Activated T-cell treated with anti-CD3 and anti-CD28 coated beads, Interleukin-2, amount 50 U/mL, for 1 hour (primary cell): ENCODE results near the gene ARID3C.
A peak's percentile ranks its signal among the peaks of the same experiment; 100 is the strongest.

ENCODE experiments used
- DNase-seq: peaks from one replicate; pipeline ENCODE4 v3.0.0-alpha.2; 2020

ARID3C gene, protein sequence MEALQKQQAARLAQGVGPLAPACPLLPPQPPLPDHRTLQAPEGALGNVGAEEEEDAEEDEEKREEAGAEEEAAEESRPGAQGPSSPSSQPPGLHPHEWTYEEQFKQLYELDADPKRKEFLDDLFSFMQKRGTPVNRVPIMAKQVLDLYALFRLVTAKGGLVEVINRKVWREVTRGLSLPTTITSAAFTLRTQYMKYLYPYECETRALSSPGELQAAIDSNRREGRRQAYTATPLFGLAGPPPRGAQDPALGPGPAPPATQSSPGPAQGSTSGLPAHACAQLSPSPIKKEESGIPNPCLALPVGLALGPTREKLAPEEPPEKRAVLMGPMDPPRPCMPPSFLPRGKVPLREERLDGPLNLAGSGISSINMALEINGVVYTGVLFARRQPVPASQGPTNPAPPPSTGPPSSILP

DNA sequence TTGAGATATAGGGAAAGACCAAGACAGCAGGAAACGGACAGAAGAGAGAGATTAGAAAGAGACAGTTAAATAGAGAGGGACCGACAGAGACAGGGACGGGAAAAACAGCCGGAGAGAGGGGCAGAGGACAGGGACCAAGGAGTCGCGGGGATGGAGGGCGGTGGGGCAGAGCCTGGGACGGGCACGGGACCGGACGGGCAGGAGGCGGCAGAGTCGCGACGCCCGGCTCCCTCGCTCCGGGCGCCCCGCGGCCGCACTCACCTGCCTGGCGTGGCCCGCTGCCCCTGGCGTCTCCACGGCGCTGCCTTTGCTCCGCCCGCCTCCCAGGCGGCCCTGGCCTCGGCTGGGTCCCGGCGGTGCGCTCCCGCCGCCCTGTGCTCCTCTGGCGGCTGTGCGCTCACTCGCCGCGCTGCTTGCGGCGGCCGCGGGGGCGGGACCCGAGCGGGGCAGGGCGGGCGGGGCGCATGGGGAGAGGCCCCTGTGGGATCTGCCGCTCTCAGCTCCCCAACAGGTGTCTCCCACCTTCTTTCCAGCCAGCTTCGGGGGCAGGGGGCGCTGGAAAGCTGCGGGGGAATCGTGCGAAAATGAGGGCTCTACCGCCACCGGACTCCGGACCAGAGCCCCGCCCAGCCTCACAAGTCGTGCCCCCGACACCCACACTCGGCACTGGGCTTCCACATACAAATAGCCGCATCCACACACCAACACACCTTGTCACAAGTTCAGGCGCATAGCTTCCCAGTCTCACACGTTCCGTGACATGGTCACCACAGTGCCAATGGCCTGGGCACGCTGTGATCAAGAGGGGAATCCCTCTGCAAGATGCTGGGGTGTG lies at the start of gene ARID3C:
ARID3C (minus strand) TSS at position 411 of the 835 bp plus-strand sequence. CDS start 1,052 bp downstream, outside the sequence.
- DNase-seq = peak; percentile 62

DNA sequence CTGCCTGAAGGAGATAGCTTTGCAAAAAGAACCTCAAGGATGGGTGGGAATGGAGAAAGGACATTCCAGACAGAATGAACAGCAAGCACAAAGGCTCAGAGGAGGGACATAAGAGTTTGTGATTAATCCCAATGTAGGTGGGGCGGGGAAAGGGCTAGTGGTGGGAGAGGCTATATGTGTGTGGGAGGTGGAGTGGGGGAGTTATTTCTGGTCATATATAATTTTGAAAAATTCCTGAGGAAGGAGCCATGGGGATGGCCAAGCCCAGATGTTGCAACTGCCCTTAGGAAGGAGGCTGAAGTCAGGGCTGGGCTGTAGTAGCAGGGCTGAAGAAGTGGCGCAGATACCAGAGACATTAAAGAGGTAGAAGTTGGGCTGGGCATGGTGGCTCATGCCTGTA lies 47.0 kb upstream of the ARID3C start:
- no peak for DNase-seq

DNA sequence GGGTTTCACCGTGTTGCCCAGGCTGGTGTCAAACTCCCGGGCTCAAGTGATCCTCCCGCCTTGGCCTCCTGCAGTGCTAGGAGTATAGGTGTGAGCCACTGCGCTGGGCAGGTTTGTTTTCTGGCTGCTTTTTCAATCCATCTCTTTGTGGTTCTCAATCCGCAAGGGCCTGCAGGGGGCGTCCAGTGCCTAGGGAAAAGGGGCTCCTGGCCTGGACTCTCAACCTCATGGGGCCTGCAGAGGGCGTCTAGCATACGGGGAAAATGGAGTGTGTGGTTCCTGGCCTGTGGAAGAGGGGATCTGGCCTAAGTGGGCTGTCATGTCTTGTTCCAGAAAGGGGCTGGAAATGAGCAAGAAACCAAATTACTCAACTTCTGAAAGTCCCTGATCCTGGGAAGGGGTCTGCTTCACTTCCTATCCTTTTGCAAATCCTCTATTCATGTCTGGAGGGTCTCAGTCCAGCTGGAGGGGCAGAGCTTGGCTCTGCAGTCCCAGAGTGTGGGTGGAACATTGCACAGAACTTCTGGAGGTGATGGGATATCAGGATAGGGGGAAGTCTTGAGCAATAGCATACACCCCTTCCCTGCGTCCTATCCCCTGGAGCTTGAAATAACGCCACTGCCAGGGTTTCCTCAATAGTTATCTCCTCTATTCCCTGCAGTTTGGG lies 46.3 kb upstream of the ARID3C start:
- peak; percentile 57 for DNase-seq

DNA sequence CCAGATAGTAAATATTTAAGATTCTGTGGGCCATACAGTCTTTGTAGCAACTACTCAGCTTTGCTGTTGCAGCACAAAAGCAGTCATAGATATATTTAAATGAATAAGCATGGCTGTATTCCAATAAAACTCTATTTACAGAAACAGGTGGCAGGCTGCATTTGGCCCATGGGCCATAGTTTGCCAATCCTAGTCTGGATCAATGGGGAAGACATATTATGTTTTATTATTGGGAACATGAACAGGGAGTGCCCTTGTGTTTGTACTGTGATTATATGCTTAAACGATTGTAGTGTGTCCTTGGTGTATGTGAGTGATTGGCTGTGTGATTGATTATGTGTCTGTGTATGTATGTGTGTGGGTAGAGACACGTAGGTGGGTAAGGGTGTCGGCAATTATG lies 45.6 kb upstream of the ARID3C start:
- no peak for DNase-seq

DNA sequence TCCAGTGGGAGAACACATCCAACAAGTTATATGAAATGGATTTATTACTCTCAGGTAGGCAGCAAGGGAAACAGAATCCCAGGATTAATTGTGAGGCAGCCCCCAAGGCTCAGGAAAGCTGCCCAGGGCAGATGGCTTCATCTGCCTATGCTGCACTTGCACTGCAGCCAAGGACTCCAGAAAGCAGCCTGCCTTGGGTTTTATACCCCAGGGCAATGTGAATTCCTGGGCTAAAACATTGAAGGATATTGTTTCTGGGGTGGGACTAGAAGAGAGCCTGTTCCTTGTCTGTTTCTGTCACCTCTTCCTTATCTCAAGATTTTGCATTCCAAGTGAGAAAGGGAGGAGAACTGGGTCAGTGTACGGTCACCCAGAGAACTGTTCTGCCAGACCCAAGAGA lies 42.4 kb upstream of the ARID3C start:
- DNase-seq = no peak

DNA sequence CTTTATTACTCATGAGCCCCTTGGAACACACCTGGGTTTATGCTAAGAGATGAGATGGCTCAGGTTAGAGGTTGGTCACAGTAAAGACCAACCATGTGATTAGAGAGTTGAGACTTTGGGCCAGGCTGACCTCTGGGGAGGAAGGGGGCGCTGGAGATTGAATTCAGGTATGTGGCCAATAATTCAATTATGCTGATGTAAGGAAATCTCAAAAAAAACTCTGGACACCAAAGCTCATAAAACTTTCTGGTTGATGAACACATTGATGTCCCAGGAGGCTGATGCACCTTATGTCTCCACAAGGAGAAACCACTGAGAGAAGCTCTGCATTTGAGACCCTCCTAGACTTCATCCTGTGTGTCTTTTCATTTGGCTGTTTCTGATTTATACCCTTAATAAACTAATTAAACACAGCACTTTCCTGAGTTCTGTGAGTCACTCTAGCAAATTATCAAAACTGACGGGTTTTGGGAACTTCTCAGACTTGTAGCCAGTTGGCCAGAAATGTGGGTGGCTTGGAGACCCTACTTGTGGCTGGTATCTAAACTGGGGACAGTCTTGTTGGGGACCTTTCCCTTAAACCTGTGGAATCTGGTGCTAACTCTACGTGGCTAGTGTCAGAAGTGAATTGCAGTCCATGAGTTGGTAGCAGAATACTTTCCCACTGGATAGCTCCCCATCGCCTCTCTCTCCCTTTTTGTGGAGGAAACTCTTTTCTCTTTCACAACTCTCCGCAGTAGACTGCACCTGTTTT lies 41.1 kb upstream of the ARID3C start:
- DNase-seq = no peak

DNA sequence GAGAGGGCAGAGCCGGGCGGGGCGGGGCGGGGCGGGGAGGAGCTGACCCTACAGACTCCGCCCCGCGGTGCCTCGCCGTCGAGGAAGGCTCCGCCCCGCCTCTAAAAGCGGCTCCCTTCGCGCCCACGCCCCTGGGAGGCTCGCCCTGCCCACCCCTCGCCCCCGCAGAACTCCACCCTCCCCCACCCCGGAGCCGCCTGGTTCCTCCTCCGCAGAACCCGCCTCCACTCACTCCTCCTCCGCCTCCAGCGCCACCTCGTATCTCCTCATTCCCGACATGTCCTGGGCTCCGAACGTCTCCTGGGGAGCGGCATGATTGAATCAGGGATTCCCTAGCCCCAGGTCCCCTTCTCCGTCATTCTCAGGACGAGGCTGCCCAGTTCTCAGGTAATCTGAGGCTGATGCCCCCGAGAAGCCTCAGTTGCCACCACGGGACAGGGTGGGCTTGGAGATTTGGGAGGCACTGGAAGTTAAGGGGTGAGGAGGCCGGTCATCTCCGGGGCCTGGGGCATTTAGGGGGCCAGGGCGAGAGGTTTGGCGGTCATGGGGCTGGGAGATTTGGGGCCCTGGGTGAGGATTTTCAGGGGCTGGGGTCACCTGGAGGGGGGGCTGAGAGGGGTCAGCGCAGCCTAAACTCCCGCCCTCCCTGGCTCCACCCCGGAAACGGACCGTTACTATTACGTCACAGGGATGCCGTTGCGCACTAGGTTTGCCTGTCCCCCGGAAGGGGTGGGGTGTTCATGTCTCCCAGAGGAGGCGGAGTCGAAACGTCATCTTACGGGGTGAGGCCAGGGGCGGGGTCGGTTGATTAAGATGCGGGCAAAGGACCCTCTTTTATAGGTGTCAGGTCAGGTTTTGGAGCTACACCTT lies 36.8 kb upstream of the ARID3C start:
- DNase-seq = peak; percentile 89

DNA sequence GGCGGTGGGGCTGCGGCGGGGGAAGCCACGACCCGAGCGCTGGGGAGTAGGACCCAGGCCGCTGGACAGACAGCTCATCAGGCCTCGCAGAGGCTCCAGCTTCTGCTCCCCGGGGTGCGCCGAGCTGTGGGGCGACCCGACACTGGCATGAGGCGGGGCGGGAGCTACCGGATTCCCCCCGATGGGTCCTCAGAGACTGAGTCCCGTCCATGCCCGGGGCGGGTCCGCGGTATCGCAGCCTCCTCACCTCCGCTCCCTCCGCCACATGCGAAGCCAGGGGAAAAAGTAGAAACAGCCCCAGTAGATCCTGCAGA lies 36.2 kb upstream of the ARID3C start:
- no peak for DNase-seq

DNA sequence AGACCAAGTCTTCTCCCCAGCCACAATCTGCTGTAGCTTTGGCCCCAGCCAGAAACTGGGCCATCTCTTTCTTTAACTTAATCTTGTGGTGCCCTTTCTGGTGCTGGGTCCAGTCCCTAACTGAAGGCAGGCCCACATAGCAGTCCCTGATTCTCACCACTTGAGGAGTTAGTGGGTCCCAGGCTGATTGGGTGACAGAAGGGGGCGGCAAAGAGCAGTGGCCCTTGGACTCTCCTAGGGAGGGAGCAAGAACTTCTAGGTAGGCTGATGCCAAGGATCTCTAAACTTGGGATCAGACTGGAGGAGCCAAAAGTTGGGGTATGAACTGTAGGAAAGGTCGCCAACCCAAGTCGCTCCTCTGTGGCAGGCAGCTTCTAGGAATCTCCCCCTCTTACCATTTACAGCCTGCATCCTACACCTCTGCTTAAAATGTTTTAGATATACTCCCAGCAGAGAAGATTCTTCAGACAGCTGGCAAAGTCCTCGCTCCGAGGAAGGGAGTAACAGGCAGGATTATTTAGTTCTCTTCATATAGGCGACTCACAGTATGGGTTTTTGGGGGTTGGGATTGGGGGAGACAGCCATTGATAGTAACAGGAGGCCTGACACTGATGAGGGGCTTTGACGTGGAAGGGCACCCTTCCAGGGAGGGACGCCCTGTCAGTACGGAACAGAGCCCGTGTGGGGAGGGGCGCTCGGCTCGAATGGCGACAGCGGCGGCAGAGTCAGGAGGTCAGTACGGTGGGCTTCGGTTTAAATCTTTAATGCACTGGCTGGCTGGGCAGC lies 35.6 kb upstream of the ARID3C start:
- DNase-seq = peak; percentile 68

DNA sequence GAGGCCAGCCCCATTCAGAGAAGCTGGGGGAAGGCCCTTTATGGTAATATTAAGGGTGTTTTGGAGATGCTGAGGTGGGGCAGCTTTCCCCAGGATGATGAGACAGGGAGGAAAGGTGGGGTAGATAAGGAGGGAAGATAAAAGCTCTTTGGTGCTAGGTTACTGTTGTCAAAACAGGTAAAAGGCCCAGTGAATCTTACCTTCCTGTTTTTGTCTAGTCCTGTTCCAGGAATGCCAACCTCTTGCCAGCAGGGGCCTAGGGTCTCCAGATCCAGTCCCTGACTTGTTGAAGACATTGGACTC lies 34.4 kb upstream of the ARID3C start:
- no peak for DNase-seq

DNA sequence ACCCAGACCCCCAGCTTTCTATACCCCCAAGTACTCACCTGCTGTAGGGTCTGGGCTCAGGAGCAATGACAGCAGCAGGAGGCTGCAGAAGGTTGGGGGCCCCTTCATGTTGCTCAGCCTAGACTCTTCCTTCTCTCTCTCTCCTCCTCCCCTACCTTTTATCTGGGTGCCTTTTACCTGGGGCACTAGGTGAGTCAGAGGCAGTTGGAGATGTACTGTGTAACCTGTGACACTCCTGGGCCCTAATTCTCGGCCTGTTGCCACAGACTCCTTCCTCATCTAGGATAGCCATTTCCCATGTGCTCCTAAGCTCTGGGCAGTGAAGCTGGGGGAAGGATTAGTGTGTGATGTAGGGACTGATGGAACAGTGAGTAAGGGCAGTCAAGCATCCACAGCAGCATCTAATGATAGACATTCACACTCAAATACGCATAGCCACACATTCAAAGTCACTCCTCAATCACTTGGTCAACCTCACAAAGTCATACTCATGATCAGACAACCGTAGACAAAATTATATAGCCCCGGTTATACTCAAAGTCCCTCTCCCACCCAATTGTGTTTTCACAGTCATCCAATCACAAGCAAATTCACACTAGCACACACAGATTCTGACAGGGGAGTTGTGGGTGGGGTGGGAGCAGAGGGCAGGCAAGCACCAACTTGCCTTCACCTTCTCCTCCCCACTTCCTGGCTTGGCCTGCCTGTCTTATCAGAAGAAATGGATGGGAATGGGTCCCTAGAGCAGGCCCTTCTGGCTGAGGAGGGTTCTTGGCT lies 33.8 kb upstream of the ARID3C start, which contains the start of gene CCL27:
CCL27 (minus strand) TSS at position 132 of the 777 bp plus-strand sequence; CDS start at position 108, 24 bp downstream.
- DNase-seq = peak; percentile 32

DNA sequence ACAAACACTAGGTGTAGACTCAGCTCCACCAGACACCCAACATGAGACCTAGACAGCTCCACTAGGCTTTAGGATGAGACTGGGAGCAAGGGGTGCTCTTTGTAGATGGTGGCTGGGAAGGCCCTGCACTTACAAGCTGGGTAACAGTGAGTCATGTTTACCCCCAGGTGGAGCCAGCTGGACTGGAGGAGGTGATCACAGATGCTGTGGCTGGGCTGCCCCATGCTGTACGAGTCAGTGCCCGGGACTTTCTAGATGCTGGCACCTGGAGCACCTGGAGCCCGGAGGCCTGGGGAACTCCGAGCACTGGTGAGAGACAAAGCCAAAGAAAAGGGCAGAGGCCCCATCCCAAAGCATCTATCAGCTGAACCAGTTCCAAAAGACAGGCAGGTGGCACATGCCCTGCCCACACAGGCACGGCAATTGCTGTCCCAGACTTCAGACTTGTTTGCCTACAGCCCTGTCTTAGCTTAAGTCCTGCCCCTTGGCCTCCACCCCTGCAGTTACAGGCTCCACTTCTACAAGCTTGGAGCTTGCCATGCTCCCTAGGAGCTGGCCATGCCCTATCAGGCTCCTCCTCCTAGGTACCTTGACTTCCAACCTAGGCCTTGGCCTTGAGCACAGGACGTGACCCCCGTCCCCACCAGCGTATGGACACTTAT lies 30.9 kb upstream of the ARID3C start:
- DNase-seq = no peak

DNA sequence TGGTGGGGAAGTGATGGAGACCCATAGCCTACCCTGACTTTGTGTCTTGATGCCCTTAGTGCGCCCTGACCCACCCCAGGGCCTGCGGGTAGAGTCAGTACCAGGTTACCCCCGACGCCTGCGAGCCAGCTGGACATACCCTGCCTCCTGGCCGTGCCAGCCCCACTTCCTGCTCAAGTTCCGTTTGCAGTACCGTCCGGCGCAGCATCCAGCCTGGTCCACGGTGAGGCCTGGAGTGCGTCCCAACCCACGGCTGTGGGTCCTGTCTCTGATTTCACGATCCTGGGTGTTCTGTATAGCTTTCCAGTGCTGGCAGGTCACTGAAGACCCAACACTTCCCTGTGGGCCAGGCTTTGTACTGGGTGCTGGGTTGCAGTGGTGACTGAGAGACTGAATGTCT lies 29.6 kb upstream of the ARID3C start:
- DNase-seq = no peak

DNA sequence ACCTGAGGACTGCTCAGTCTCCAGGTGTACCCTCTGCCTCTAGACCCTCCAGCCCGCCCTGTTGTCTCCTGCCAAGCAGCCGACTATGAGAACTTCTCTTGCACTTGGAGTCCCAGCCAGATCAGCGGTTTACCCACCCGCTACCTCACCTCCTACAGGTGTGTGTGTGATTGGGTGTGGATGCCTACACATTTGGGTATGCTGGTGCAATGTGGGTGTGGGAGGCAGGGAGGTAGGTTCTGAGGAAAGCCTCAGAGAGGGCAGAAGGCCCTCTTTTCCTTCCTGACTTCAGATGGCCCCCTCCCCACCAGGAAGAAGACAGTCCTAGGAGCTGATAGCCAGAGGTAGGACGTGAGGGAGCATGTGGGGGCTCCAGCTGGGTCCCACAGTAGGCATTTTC lies 28.1 kb upstream of the ARID3C start:
- DNase-seq = no peak

DNA sequence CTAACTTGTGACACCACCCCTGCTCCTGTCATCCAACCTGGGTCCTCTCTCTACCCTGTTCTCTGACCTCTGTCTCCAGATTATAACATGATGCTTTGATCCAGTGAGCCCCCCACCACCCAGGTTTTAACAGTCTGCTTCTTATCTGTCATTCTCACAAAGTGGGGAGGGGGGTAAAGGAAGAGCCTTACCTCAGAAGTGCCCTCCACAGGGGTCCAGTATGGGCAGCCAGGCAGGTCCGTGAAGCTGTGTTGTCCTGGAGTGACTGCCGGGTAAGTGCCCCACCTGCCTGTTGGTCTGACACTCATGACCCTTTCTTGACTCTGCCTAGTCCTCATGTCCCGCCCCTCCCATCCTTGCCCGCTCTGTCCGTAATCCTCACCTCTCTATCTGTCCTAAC lies 26.5 kb upstream of the ARID3C start:
- no peak for DNase-seq

DNA sequence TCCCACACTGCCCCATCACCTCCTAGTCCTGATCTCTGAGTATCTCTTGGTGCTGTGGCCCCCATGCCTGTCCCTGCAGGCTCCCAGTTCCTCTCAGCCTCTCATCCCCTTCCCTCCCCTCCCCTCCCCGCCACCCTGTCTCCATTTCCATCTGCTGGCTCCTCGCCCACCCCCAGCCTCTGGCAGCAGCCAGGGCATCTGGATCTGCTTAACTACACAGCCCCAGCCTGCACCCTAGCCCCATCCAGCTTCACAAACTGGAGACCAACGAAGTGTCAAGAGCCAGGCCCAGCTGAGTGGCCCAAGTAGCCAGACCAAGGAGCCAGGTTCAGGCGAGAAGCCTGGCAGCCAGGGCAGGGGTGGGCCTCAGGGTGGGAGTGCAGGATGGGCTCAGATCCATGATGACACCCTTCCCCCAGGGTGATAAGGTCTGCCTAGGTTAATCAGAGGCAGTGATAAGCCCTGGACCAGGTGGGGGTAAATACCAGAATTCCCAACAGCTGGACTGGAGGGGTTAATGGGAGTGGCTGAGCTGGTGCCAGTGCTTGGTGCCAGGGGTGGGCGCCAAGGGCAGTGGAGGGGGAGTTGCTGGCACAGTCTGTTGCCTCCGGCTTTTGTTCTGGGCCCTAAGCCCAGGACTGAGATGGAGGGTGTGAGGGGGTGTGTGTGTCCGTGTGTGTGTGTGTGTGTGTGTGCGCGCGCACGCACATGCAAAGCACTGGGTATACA lies 25.6 kb upstream of the ARID3C start:
- no peak for DNase-seq

DNA sequence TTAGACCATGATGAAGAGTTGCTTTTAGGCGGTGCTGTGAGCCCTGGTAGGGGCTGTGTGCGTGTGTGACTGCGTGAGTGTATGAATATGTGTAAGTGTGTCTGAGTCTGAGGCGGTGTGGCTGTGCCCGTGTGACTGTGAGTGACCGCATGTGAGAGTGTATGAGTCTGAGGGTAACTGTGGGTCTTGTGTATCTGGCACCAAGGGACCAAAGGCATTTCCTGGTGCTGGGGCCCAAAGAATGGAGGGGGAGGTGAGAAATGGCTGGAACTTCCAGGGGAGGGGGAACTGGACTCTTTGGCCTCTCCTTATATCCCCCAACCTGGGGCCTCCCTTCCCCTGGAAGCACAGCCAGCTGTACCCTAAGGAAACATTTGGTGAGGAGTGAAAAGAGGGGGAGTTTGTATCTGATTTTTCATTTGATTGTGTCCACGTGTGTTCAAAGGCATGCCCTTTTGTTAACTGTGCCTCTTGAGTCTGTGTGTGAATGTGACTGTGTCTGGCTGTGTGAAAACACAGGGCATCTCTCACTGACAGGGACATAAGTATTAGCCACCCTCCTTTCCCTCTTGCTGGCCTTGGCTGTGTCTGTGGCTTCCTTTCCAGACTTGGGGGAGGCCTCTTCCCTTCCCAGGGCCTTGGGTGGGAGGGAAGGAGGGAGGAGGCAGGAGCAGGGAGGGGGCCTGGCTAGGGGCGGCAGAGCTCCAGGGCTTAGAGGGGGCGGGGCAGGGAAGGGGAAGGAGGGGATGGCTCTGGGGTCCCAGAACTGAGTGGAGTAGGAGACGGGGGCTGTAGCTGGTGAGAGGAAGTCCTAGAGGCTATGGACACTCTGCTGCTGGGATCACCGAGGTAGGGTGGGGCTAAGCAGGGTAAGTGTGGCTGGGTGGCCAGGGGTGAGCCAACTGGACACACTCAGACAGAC lies 24.5 kb upstream of the ARID3C start:
- no peak for DNase-seq

DNA sequence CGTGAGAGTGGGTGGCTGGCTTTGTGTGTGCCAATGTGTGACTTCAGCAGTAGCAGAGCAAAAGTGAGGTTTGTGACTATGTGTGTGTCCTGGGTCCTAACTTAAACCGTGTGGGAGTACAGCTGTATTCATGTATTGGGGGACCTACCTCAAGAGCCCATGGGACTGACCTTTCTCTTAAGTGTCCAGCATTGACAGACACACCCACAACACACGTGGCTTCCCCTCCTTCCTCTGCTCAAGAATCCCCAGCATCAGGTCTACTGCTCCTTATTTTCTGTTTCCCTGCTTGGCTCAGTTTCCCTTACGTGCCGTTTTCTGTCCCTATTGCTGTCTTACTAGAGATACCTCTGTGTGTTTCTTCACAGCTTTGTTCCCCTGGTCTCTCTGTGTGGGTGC lies 23.7 kb upstream of the ARID3C start:
- DNase-seq = no peak
